Measurements from ENCODE around the gene KCNK18.

DNA sequence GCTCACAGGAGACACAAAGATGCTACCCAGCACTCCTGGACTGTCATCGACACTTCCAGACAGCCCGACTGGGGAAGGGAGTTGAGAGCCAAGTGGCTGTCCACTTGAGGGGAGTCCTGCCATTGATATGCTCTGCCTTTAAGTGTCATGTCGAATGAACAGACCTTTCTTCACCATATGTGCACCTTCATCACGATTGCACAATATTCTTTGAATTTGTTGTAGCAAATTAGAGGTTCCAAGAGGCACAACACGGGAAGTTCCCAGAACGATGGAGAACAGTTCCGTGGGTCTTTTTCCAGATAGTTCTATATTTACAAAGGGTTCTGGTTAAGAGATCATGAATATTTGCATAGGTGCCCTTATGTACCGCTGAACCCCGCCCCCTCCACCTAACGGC, 59.6 kb downstream of the KCNK18 start:
- TF ChIP-seq ASH2L (IDR thresholded peaks at IDR 0.05; ENCODE audit: low read length), result no peak
- no peak for TF ChIP-seq POLR2AphosphoS5 (IDR thresholded peaks at IDR 0.05; ENCODE audit: low read depth, low read length)
- no peak for TF ChIP-seq RFX5 (IDR thresholded peaks at IDR 0.05; ENCODE audit: borderline replicate concordance, low read depth, low read length)
- TF ChIP-seq, protein P1, sequence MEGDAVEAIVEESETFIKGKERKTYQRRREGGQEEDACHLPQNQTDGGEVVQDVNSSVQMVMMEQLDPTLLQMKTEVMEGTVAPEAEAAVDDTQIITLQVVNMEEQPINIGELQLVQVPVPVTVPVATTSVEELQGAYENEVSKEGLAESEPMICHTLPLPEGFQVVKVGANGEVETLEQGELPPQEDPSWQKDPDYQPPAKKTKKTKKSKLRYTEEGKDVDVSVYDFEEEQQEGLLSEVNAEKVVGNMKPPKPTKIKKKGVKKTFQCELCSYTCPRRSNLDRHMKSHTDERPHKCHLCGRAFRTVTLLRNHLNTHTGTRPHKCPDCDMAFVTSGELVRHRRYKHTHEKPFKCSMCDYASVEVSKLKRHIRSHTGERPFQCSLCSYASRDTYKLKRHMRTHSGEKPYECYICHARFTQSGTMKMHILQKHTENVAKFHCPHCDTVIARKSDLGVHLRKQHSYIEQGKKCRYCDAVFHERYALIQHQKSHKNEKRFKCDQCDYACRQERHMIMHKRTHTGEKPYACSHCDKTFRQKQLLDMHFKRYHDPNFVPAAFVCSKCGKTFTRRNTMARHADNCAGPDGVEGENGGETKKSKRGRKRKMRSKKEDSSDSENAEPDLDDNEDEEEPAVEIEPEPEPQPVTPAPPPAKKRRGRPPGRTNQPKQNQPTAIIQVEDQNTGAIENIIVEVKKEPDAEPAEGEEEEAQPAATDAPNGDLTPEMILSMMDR (IDR thresholded peaks at IDR 0.05; ENCODE audit: control extremely low read depth in 1 of 3, insufficient read depth in 1 of 3, low read depth in 1 of 3, low read length in 3 of 3), result no peak
- no peak for TF ChIP-seq CHD2 (IDR thresholded peaks at IDR 0.05; ENCODE audit: low read length)
- TF ChIP-seq GABPA (IDR thresholded peaks at IDR 0.05; ENCODE audit: borderline replicate concordance, insufficient read depth, low read length), result no peak

Measured in H1 (cell line).